GM12878 (cell line): ENCODE data around the gene PABPC4L. TPM values are rescaled to one million over a fixed set of nuclear protein-coding genes. Genes with fewer than 3 reads are reported as not detected.

Experiments used
- ATAC-seq: fragments of 200-7000 bp; cut with Tn5 transposase; 3 replicates; pipeline ENCODE4 v1.9.1; 2020; ENCODE audit warnings: mild to moderate bottlenecking, moderate library complexity
- BruUV-seq: library from RNA; stranded (reverse); fragments of 400-500 nt; replicated peaks from 2 replicates; lab custom pipeline; 2021; lab: Mats Ljungman, UMichigan
- CTCF ChIA-PET: fragments of 300-600 bp; sonication (Branson Sonifier 250); formaldehyde crosslinking; extraction: SDS; loops from one replicate; lab custom pipeline; 2021; ENCODE audit warnings: inconsistent platforms; lab: Yijun Ruan, JAX
- POLR2A ChIA-PET: fragments of 350-600 bp; formaldehyde crosslinking; extraction: SDS; loops from one replicate; lab custom pipeline; 2021; ENCODE audit warnings: inconsistent platforms; lab: Charles Lee
- RAD21 ChIA-PET: fragments of 300-600 bp; sonication (Branson Sonifier 250); formaldehyde crosslinking; loops from one replicate; lab custom pipeline; 2023; ENCODE audit warnings: antibody characterized with exemption; ENCODE audit not compliant: unreplicated experiment; lab: Charles Lee
- SMC1A ChIA-PET: fragments of 300-600 bp; sonication (Branson Sonifier 250); formaldehyde crosslinking; loops from one replicate; lab custom pipeline; 2023; ENCODE audit not compliant: unreplicated experiment, uncharacterized antibody; lab: Charles Lee
- DNase-seq: peaks from one replicate; pipeline ENCODE4 v3.0.0-alpha.2; 2011; ENCODE audit warnings: low read depth, low spot score
- FAIRE-seq: peaks from 3 replicates; lab custom pipeline; 2011; peaks lifted over from hg19 to GRCh38; lab: Jason Lieb, UNC
- H2AFZ ChIP-seq: 2 replicates; pipeline ENCODE4 v1.6.0; 2011; ENCODE audit warnings: low read depth, low read length, control low read depth; ENCODE audit not compliant: control insufficient read depth
- H3K27ac ChIP-seq: 2 replicates; pipeline ENCODE4 v1.5.1; 2011; ENCODE audit warnings: control low read depth; ENCODE audit not compliant: control insufficient read depth, insufficient read depth
- H3K27me3 ChIP-seq, 2 experiments: replicated peaks in 1 of 2; 2 replicates each; pipeline versions ENCODE4 v1.6.0 to v1.6.1; 2011; ENCODE audit warnings: low read length in 1 of 2; ENCODE audit not compliant: control insufficient read depth in 2 of 2, insufficient read depth in 2 of 2
- H3K36me3 ChIP-seq, 2 experiments: 2 replicates each; pipeline ENCODE4 v1.5.1; 2011; ENCODE audit warnings: low read length in 1 of 2; ENCODE audit not compliant: control insufficient read depth in 2 of 2, insufficient read depth in 2 of 2
- H3K4me1 ChIP-seq: 2 replicates; pipeline ENCODE4 v1.6.1; 2011; ENCODE audit warnings: mild to moderate bottlenecking, low read length, moderate library complexity, mixed read lengths; ENCODE audit not compliant: control insufficient read depth, insufficient read depth
- H3K4me2 ChIP-seq: 2 replicates; pipeline ENCODE4 v1.6.0; 2011; ENCODE audit warnings: control low read depth; ENCODE audit not compliant: control insufficient read depth, insufficient read depth
- H3K4me3 ChIP-seq: fragments of 200-600 bp; sonication (generic); 2 replicates; pipeline ENCODE4 v1.5.1; 2016
- H3K79me2 ChIP-seq: 2 replicates; pipeline ENCODE4 v1.6.0; 2011; ENCODE audit warnings: low read length; ENCODE audit not compliant: control insufficient read depth, insufficient read depth
- H3K9ac ChIP-seq: 2 replicates; pipeline ENCODE4 v1.8.0; 2011; ENCODE audit warnings: low read length, control low read depth, mixed read lengths; ENCODE audit not compliant: control insufficient read depth, insufficient read depth
- H3K9me3 ChIP-seq: replicated peaks from 3 replicates; pipeline ENCODE4 v1.5.1; 2011; ENCODE audit warnings: mild to moderate bottlenecking, low read length; ENCODE audit not compliant: control insufficient read depth, insufficient read depth
- H4K20me1 ChIP-seq: 2 replicates; pipeline ENCODE4 v1.6.0; 2011; ENCODE audit not compliant: control insufficient read depth, insufficient read depth
- ASH2L ChIP-seq: fragments of 300-600, 200-600 bp; sonication (generic); IDR thresholded peaks from 2 replicates; pipeline ENCODE4 v1.6.1; 2017; ENCODE audit warnings: low read depth, mild to moderate bottlenecking, borderline replicate concordance
- BHLHE40 ChIP-seq, 2 experiments: fragments of 450-650 bp in 1 of 2; IDR thresholded peaks; 2 replicates each; pipeline ENCODE4 v1.6.1; 2011 to 2017; ENCODE audit warnings: low read depth in 2 of 2, borderline replicate concordance in 1 of 2, improper control_type of control experiment in 1 of 2, low read length in 1 of 2, mild to moderate bottlenecking in 1 of 2
- CHD2 ChIP-seq: IDR thresholded peaks from 2 replicates; pipeline ENCODE4 v1.6.1; 2011; ENCODE audit warnings: low read depth, low read length, improper control_type of control experiment, borderline replicate concordance
- FOXM1 ChIP-seq: IDR thresholded peaks from 2 replicates; pipeline ENCODE4 v1.6.1; 2012; ENCODE audit warnings: low read depth, mild to moderate bottlenecking, inconsistent platforms, low read length, moderate library complexity
- HDAC2 ChIP-seq: fragments of 200-600 bp; sonication (generic); IDR thresholded peaks from 2 replicates; pipeline ENCODE4 v1.6.1; 2017
- HSF1 ChIP-seq: fragments of 150-350 bp; IDR thresholded peaks from 2 replicates; pipeline ENCODE4 v1.6.1; 2014; ENCODE audit warnings: mild to moderate bottlenecking, low read depth, low read length
- IKZF1 ChIP-seq: fragments of 450-650 bp; conservative IDR thresholded peaks from 2 replicates; pipeline ENCODE4 v1.6.1; 2017; ENCODE audit warnings: antibody characterized with exemption, mild to moderate bottlenecking
- PAX8 ChIP-seq: fragments of 450-650 bp; IDR thresholded peaks from 2 replicates; pipeline ENCODE4 v1.6.1; 2017; ENCODE audit warnings: mild to moderate bottlenecking, moderate library complexity
- RAD51 ChIP-seq: fragments of 450-650 bp; IDR thresholded peaks from 2 replicates; pipeline ENCODE4 v1.6.1; 2016; ENCODE audit warnings: moderate library complexity, mild to moderate bottlenecking, inconsistent platforms
- REST ChIP-seq: IDR thresholded peaks from 2 replicates; pipeline ENCODE4 v1.6.1; 2012; ENCODE audit warnings: mild to moderate bottlenecking, low read depth, low read length
- RFX5 ChIP-seq: IDR thresholded peaks from 2 replicates; pipeline ENCODE4 v1.6.1; 2011; ENCODE audit warnings: low read depth, low read length, improper control_type of control experiment
- SRF ChIP-seq, 2 experiments: IDR thresholded peaks; 2 replicates each; pipeline ENCODE4 v1.6.1; 2011; ENCODE audit warnings: low read depth in 2 of 2, low read length in 2 of 2, mild to moderate bottlenecking in 1 of 2, moderate library complexity in 1 of 2
- TCF7 ChIP-seq: IDR thresholded peaks from 2 replicates; pipeline ENCODE4 v1.6.1; 2014; ENCODE audit warnings: antibody characterized with exemption, borderline replicate concordance
- USF1 ChIP-seq: IDR thresholded peaks from 2 replicates; pipeline ENCODE4 v1.6.1; 2011; ENCODE audit warnings: borderline replicate concordance, low read depth, mild to moderate bottlenecking, moderate library complexity, mixed read lengths, low read length; ENCODE audit not compliant: insufficient read depth; ENCODE audit errors: extremely low read length
- ZNF24 ChIP-seq: fragments of 450-650 bp; IDR thresholded peaks from 2 replicates; pipeline ENCODE4 v1.6.1; 2017; ENCODE audit warnings: antibody characterized with exemption, mild to moderate bottlenecking
- ZSCAN29 ChIP-seq: fragments of 450-650 bp; IDR thresholded peaks from 2 replicates; pipeline ENCODE4 v1.6.1; 2017; ENCODE audit warnings: mild to moderate bottlenecking, moderate library complexity
- WGBS: methylation state at CpG from one replicate; pipeline ENCODE4 v1.1.6; 2016; ENCODE audit warnings: low lambda C conversion rate; ENCODE audit not compliant: insufficient replicate concordance, insufficient coverage; ENCODE audit errors: missing lambda C conversion rate; 5-methylcytosine and 5-hydroxymethylcytosine counted together
- in situ Hi-C: fragments of 300-500 bp; cut with MboI; formaldehyde crosslinking; loops from 9 replicates; pipeline ENCODE4 v1.14.3; 2018; ENCODE audit warnings: mixed read lengths
- intact Hi-C: fragments of 100-400 bp; cut with micrococcal nuclease; formaldehyde crosslinking; loops from one replicate; pipeline ENCODE4 v1.14.2; 2022; ENCODE audit not compliant: unreplicated experiment
- polyA plus RNA-seq, 11 experiments: library from polyadenylated mRNA; depleted of rRNA in 4 of 11; unstranded in 6 of 11; stranded (reverse) in 5 of 11; fragments of >200 nt; fragmentation: Nextera tagmentation in 4 of 11; fragmentation: Illumina TruSeq in 1 of 11; extraction: Ambion mirVana in 4 of 11; extraction: Trizol in 1 of 11; gene quantifications; 1 replicate in 1 of 11; 2 replicates in 10 of 11; pipeline versions ENCODE4 v1.2.1 to v1.2.3, GENCODE V29; 2011 to 2016; ENCODE audit warnings: inconsistent platforms in 2 of 11, missing spikeins in 2 of 11, low read depth in 1 of 11
- total RNA-seq, 4 experiments: library from RNA; depleted of rRNA in 3 of 4; stranded (reverse); fragments of >200 nt in 3 of 4; fragmentation: Illumina TruSeq in 1 of 4; extraction: Trizol in 1 of 4; gene quantifications; 2 replicates each; pipeline versions ENCODE4 v1.2.1 to v1.2.3, GENCODE V29; 2013 to 2021

The PABPC4L gene
- total and polyA plus RNA-seq, 10 of the 15 experiments (the other 5 are each of a cell fraction or from before 2014, with no cell fraction given), result not detected

DNA sequence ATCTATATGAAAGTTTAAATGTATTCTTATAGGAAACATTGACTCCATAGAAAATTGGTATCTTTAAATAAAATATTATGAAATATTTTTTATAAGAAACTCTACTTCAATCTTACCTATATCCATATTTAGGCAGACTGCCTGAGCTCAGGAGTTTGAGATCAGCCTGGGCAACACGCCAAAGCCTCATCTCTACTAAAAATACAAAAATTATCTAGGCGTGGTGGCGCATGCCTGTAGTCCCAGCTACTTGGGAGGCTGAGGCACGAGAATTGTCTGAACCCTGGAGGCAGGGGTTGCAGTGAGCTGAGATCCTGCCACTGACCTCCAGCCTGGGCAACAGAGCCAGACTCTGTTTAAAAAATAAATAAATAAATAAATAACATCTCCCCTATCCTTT is 47.5 kb downstream of the PABPC4L start:
- DNase-seq, result no peak
- no peak for FAIRE-seq
- H3K4me3 ChIP-seq, result no peak overlapping the region
- H3K27ac ChIP-seq, result no peak overlapping the region
- H3K79me2 ChIP-seq, result no peaks in the 10 kb centered on the region
- no peak overlapping the region for H2AFZ ChIP-seq
- no peaks in the 10 kb centered on the region for H3K36me3 ChIP-seq
- RAD21 ChIA-PET, result no interaction called here
- BruUV-seq, result no TSS peak
- H3K4me1 ChIP-seq, result no peaks in the 10 kb centered on the region
- POLR2A ChIA-PET, result interaction anchor here (0.6 kb wide), 1 partner anchor 13 kb away, joined by 4 read pairs; no protein-coding TSS in a partner anchor
- in situ Hi-C loops, result no loop called here
- SMC1A ChIA-PET, result interaction anchor here (0.8 to 1.2 kb wide), 2 partner anchors 11 to 16 kb away, joined by 3 read pairs; no protein-coding TSS in a partner anchor
- no peaks in the 10 kb centered on the region for H3K27me3 ChIP-seq
- H3K9ac ChIP-seq, result no peak overlapping the region
- WGBS, result 33% methylated on average over 4 of the region's 4 CpGs
- no peaks in the 10 kb centered on the region for H4K20me1 ChIP-seq
- no peak overlapping the region for H3K4me2 ChIP-seq
- CTCF ChIA-PET, result interaction anchor here (0.7 kb wide), 1 partner anchor 134 kb away, joined by 3 read pairs; no protein-coding TSS in a partner anchor
- no peak for ATAC-seq
- H3K9me3 ChIP-seq, result no peaks in the 10 kb centered on the region
- TF ChIP-seq SRF (IDR thresholded peaks at IDR 0.05; ENCODE audit: low read depth in 2 of 2, low read length in 2 of 2) (no peak), FOXM1 (no peak), ZSCAN29 (no peak), PAX8 (no peak), USF1 (no peak), ZNF24 (no peak), ASH2L (no peak), RAD51 (no peak), HDAC2 (no peak), TCF7 (no peak), HSF1 (no peak), IKZF1 (no peak), REST (no peak), CHD2 (no peak), RFX5 (no peak), BHLHE40 (IDR thresholded peaks at IDR 0.05; ENCODE audit: borderline replicate concordance in 1 of 2, low read depth in 2 of 2, low read length in 1 of 2) (no peak)
- intact Hi-C loops, result no loop called here
